DMS79 treated with DMSO at 0.1 percent for 48 hours (cell line): Measurements from ENCODE around the gene TEAD1.
A peak's percentile ranks its signal among the peaks of the same experiment; 100 is the strongest.

Experiments
- DNase-seq: peaks from one replicate; lab custom pipeline; 2025; lab: John Stamatoyannopoulos, UW

The TEAD1 gene

GRCh38 chr11:12943311-12943710 is 269.1 kb downstream of the TEAD1 start:
- no peak for DNase-seq

GRCh38 chr11:12944889-12945288 is 270.7 kb downstream of the TEAD1 start:
- no peak for DNase-seq

GRCh38 chr11:12949453-12949852 is 275.2 kb downstream of the TEAD1 start:
- DNase-seq: no peak

GRCh38 chr11:12950670-12951069 is 276.4 kb downstream of the TEAD1 start:
- DNase-seq: no peak

GRCh38 chr11:12951376-12951775 is 277.2 kb downstream of the TEAD1 start:
- no peak for DNase-seq

GRCh38 chr11:12952094-12952493 is 277.9 kb downstream of the TEAD1 start:
- DNase-seq: no peak

- no peak for DNase-seq
Measured at GRCh38 chr11:12958986-12959385, 284.8 kb downstream of the TEAD1 start.

GRCh38 chr11:12961615-12962014 is 287.4 kb downstream of the TEAD1 start:
- DNase-seq: peak; percentile 32

- DNase-seq: no peak
Measured at GRCh38 chr11:12962306-12962705, 288.1 kb downstream of the TEAD1 start.

- no peak for DNase-seq
Measured at GRCh38 chr11:12963051-12963450, 288.8 kb downstream of the TEAD1 start.

- peak; percentile 39 for DNase-seq
Measured at GRCh38 chr11:12963792-12964536, 289.7 kb downstream of the TEAD1 start.

GRCh38 chr11:12964650-12965049 is 290.4 kb downstream of the TEAD1 start:
- DNase-seq: no peak

- DNase-seq: no peak
Measured at GRCh38 chr11:12966002-12966401, 291.8 kb downstream of the TEAD1 start.

- DNase-seq: no peak
Measured at GRCh38 chr11:12968101-12968500, 293.9 kb downstream of the TEAD1 start.

GRCh38 chr11:12968826-12969225 is 294.6 kb downstream of the TEAD1 start:
- no peak for DNase-seq

GRCh38 chr11:12971955-12972354 is 297.7 kb downstream of the TEAD1 start:
- no peak for DNase-seq

- no peak for DNase-seq
Measured at GRCh38 chr11:12973528-12974181, 299.4 kb downstream of the TEAD1 start.

- no peak for DNase-seq
Measured at GRCh38 chr11:12975195-12975594, 301.0 kb downstream of the TEAD1 start.

- DNase-seq: peak; percentile 78
Measured at GRCh38 chr11:12979928-12980689, 305.9 kb downstream of the TEAD1 start.

GRCh38 chr11:12981676-12982522 is 307.7 kb downstream of the TEAD1 start:
- DNase-seq: no peak

- no peak for DNase-seq
Measured at GRCh38 chr11:12983336-12983735, 309.1 kb downstream of the TEAD1 start.
